Activated CD4-positive, alpha-beta memory T cell treated with anti-CD3 and anti-CD28 coated beads, Interleukin-2, amount 10 ng/mL, durations not matched to agents 7 days and 5 days (primary cell): ENCODE measurements around the gene LDB2. TPM values are rescaled to one million over a fixed set of nuclear protein-coding genes. Genes with fewer than 3 reads are reported as not detected.

Experiments
- CTCF ChIA-PET: fragments of 350-600 bp; sonication (Branson Sonifier 250); formaldehyde crosslinking; loops from one replicate; lab custom pipeline; 2021; ENCODE audit warnings: antibody characterized with exemption, inconsistent platforms; lab: Charles Lee
- POLR2A ChIA-PET: fragments of 350-600 bp; sonication (Branson Sonifier 250); formaldehyde crosslinking; loops from one replicate; lab custom pipeline; 2021; ENCODE audit warnings: antibody characterized with exemption; lab: Charles Lee
- DNase-seq: peaks from one replicate; pipeline ENCODE4 v3.0.0-alpha.2; 2020
- H3K27ac Mint-ChIP-seq: one replicate; pipeline ENCODE4 v1.8.0; 2021; ENCODE audit warnings: mild to moderate bottlenecking, mixed read lengths
- H3K27me3 Mint-ChIP-seq: one replicate; pipeline ENCODE4 v1.8.0; 2021; ENCODE audit warnings: mixed read lengths
- H3K36me3 Mint-ChIP-seq: one replicate; pipeline ENCODE4 v1.8.0; 2021; ENCODE audit warnings: low read depth, mixed read lengths
- H3K4me1 Mint-ChIP-seq: one replicate; pipeline ENCODE4 v1.8.0; 2021; ENCODE audit warnings: mixed read lengths
- H3K4me3 Mint-ChIP-seq: one replicate; pipeline ENCODE4 v1.8.0; 2021; ENCODE audit warnings: mild to moderate bottlenecking, mixed read lengths
- H3K9me3 Mint-ChIP-seq: one replicate; pipeline ENCODE4 v1.8.0; 2021; ENCODE audit warnings: mixed read lengths
- total RNA-seq, 2 experiments: library from RNA; stranded (reverse); gene quantifications; one replicate each; pipeline ENCODE4 v1.2.3, GENCODE V29; 2021

LDB2 gene
- total RNA-seq, 2 experiments from 2014 or later: not detected

DNA sequence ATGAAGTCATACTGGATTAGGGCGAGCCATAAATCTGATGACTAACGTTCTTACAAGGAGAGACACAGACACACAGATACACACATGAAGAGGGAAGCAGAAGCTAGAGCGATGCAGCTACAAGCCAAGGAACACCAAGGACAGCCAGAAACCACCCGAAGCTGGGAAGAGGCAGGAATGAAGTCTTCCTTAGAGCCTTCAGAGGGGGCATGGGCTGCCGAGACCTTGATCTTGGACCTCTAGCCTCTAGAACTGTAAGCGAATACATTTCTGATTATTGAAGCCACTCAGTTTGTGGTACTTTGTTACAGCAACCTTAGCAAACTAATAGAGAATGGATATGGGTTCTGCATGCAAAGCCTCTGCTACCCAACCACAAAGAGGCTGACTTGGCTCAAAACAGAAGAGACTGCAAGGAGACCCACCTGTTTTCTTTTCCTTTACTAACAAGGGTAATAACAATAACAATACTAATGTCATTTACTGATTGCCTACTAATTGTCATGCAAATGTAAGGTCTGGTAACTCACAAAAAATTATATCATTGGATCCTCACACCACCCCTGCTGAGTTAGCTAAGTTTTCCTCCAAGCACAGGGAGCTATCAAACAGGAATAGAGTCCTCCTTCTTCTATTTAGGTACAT, 10.1 kb upstream of the LDB2 start:
- CTCF ChIA-PET: no interaction called here
- Mint-ChIP-seq H3K27me3 (no peaks in the 10 kb centered on the region), H3K27ac (no peak overlapping the region), H3K36me3 (no peaks in the 10 kb centered on the region), H3K4me1 (no peaks in the 10 kb centered on the region), H3K4me3 (no peak overlapping the region), H3K9me3 (no peaks in the 10 kb centered on the region)
- no peak for DNase-seq
- POLR2A ChIA-PET: no interaction called here

DNA sequence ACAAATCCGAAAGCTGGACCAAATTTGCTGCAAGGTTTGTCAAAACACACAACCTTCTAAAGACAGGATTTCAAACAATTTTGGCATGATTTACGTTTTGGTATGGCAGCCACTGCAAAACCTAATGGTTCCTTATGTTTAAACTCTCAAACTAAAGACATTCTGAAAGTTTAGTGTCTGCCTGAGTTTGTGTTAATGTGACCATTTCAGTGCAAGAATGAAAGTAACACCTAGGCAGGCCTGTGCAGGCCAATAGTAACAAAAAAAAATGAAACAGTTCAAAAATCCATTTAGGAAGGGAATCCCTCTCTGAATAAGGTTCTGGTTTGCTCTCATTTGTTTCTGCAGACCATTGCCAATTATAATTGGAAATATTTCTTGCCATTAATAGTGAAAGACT, 1.9 kb upstream of the LDB2 start:
- Mint-ChIP-seq H3K27ac (no peak overlapping the region), H3K36me3 (no peaks in the 10 kb centered on the region), H3K27me3 (peaks cover 2% of the 10 kb centered on the region), H3K9me3 (no peaks in the 10 kb centered on the region), H3K4me1 (no peaks in the 10 kb centered on the region), H3K4me3 (no peak overlapping the region)
- CTCF ChIA-PET: no interaction called here
- DNase-seq: no peak
- POLR2A ChIA-PET: no interaction called here

DNA sequence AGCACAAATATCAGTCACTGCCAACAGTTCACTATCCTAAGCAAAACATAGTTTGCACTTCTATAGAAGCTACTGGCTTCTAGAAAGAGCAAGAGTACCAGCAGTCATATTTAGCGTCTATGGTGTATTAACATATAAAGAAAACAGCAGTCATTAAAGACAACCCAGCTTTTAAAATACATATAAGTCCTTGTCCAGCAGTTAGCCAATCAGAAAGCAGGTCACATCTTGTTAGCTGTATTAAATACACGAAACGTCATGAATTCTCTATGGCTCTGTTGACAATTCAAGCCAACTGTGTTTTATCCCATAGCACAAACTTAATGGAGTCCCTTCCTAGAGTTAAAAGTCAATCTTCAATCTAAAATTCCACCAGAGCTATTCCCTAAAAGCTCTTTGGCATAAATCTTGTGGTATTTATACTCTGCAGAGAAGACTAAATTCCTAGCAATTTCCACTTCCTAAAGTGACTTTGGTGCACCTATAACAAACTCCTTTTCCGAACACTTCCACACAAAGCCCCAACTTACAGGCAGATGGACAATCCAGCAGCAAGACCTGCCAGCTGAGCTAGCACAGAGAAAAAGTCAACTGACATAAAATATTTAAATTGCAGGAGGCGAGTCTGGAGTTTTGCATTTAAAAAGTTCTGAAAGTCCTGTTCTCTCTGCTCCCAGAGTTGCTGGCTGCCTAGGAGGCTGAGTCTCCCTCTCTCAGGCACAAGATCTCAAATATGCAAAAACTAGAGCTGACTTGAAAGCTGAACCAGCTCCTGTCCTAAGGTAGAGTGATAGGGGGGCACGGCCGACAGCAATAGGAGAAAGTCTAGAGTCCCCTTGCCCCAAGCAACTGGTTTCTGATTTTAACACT, 1.3 kb downstream of the LDB2 start:
- H3K27ac Mint-ChIP-seq: no peak overlapping the region
- no peaks in the 10 kb centered on the region for H3K36me3 Mint-ChIP-seq
- H3K27me3 Mint-ChIP-seq: peaks cover 2% of the 10 kb centered on the region
- DNase-seq: no peak
- CTCF ChIA-PET: interaction anchor here (1.7 kb wide), 1 partner anchor 20 kb away, joined by 3 read pairs; no protein-coding TSS in a partner anchor
- POLR2A ChIA-PET: no interaction called here
- H3K4me3 Mint-ChIP-seq: no peak overlapping the region
- no peaks in the 10 kb centered on the region for H3K9me3 Mint-ChIP-seq
- H3K4me1 Mint-ChIP-seq: peaks cover 8% of the 10 kb centered on the region

DNA sequence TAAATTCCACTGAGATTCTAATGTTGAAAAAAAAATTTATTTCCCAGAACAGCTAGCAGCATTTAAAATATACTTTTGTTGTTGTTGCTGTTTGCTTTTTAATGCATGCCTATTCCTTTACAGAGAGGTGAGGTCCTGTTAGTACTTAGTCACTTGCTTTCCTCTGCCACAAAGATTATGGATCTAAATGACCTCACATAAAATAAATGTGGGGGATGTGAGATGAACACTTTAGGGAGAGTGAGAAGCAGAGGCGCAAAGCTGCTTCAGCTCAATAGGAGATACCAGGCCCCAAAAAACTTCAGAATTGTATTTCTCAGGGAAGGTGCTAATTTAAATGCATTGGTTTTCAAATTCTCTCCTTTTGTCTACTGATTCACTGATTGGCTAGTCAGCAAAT, 4.0 kb downstream of the LDB2 start:
- H3K9me3 Mint-ChIP-seq: no peaks in the 10 kb centered on the region
- H3K27ac Mint-ChIP-seq: no peak overlapping the region
- H3K4me1 Mint-ChIP-seq: peaks cover 19% of the 10 kb centered on the region
- no peaks in the 10 kb centered on the region for H3K36me3 Mint-ChIP-seq
- no peak overlapping the region for H3K4me3 Mint-ChIP-seq
- ChIA-PET POLR2A (no interaction called here), CTCF (interaction anchor here (1.0 kb wide), 1 partner anchor 22 kb away, joined by 3 read pairs; no protein-coding TSS in a partner anchor)
- H3K27me3 Mint-ChIP-seq: peaks cover 2% of the 10 kb centered on the region
- DNase-seq: no peak

DNA sequence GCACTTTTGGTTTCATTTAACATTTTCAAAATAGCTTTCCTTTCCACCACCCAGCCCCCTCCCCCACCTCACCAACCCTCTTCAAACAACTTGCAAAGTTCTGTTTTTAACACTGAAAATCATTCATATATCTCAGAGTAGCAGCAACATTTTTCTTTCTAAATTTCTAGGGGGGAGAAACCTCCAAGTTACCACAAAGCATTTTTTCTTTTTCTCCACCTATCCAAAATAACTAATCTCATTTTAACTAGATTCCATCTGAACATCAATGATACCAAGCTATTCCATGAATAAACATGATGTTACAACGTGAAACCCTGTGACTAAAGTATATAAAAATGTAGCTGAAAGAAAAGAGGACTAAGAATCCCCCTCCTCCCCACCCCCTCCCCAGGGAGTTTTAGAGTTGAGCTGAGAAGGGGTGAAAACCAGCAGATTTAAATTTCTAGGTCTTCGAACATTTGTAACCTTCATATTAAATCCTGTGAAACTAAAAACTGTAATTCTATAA, 5.2 kb downstream of the LDB2 start:
- Mint-ChIP-seq H3K4me3 (no peak overlapping the region), H3K4me1 (peaks cover 19% of the 10 kb centered on the region), H3K27ac (no peak overlapping the region), H3K27me3 (no peaks in the 10 kb centered on the region), H3K36me3 (no peaks in the 10 kb centered on the region), H3K9me3 (no peaks in the 10 kb centered on the region)
- ChIA-PET POLR2A (no interaction called here), CTCF (interaction anchor here (0.6 to 0.8 kb wide), 3 partner anchors 24 to 1256 kb away, joined by 3 to 4 read pairs (median 4); no protein-coding TSS in a partner anchor)
- DNase-seq: no peak

DNA sequence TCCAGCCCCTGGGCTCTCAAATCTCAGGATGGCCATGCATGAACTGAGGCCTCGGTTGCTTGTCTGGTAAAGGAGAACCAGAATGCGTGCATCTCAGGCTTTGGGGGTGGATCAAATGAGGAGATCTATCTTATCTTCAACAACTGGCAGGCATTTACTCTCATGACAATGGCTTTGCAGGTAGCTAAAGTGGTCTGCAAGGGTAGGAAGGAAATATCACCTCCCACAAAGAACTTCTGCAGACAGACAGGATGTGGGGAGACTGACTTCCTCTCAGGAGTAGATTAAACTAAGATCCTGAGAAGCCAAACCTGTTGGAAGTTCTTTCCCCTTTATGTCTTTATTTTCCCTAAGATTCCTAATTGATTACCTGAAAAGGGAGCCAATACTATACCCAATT, 7.8 kb downstream of the LDB2 start:
- no peaks in the 10 kb centered on the region for H3K27me3 Mint-ChIP-seq
- POLR2A ChIA-PET: no interaction called here
- CTCF ChIA-PET: no interaction called here
- peaks cover 19% of the 10 kb centered on the region for H3K4me1 Mint-ChIP-seq
- no peak for DNase-seq
- H3K36me3 Mint-ChIP-seq: no peaks in the 10 kb centered on the region
- H3K9me3 Mint-ChIP-seq: no peaks in the 10 kb centered on the region
- no peak overlapping the region for H3K27ac Mint-ChIP-seq
- H3K4me3 Mint-ChIP-seq: no peak overlapping the region

DNA sequence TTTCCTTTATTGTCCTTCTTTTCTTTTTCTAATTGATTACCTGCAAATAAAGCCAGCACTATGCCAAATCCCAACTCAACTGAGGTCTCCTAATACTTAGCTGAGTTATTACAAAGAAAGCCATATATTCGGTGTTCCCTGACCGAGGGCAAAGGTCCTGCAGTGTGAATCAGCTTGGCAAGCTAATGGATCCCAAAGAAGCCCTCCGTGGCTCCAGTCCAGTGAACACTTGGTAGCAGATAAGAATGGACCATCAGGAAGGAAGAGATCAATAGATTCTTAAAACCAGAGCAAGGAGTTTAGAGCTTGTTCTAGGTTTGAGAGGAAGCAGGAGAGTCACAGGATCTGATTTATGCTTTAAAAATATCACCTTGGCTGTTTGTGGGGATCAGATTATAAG, 8.5 kb downstream of the LDB2 start:
- H3K27ac Mint-ChIP-seq: no peak overlapping the region
- no peaks in the 10 kb centered on the region for H3K27me3 Mint-ChIP-seq
- POLR2A ChIA-PET: no interaction called here
- no peaks in the 10 kb centered on the region for H3K36me3 Mint-ChIP-seq
- H3K4me3 Mint-ChIP-seq: no peak overlapping the region
- H3K4me1 Mint-ChIP-seq: peaks cover 19% of the 10 kb centered on the region
- DNase-seq: no peak
- no peaks in the 10 kb centered on the region for H3K9me3 Mint-ChIP-seq
- CTCF ChIA-PET: no interaction called here

DNA sequence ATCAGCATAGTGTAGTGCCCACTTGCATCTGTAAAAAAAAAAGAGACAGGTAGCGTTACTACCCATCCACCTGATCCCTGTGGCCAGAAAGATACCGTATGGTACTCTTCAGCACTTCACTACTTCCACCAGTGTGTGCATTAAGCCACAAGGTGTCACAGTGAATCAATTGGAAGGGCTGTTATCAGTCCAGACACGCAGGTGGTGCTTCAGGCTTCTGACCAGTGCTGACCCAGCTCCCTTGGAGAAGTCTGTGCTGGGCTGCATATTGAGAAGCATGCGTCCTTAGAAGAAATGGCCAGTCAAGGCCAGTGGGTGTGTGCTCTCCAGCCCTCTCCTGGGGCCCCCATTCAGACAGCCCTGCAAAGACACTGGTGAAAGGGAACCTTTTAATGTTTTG, 10.6 kb downstream of the LDB2 start:
- CTCF ChIA-PET: no interaction called here
- Mint-ChIP-seq H3K9me3 (no peaks in the 10 kb centered on the region), H3K4me1 (peaks cover 11% of the 10 kb centered on the region), H3K27ac (no peak overlapping the region), H3K4me3 (no peak overlapping the region), H3K27me3 (no peaks in the 10 kb centered on the region), H3K36me3 (no peaks in the 10 kb centered on the region)
- no peak for DNase-seq
- POLR2A ChIA-PET: no interaction called here

DNA sequence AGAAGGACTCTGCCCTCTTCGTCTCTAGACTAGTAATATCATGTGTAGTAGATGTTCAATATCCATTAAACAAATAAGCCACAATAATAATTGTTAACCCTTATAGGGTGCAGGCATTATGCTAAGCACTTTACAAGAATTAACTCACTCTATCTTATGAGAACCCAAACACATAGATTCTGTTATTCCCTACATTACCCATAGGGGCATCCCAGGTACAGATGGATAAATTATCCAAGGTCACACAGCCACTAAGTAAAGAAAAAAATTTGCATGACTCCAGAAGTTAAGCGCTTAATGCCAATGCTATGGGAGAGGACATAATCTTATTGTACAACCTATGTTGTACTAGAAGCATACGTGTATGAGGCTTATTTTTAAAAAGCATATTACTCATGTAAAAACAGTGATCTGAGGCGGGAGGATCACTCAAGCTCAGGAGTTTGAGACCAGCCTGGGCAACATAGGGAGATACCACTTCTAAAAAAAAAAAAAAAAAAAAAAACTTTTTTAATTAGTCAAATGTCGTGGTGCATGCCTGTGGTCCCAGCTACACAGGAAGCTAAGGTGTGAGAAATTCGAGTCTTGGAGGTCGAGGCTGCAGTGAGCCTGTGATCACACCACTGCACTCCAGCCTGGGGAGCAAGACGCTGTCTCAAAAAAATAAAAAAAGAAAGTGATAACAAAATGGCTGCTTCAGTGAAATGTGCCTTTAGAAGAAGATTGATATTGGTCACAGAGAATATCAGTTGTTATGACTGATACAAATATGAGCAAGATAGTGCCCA, 13.6 kb downstream of the LDB2 start:
- Mint-ChIP-seq H3K9me3 (no peaks in the 10 kb centered on the region), H3K27me3 (no peaks in the 10 kb centered on the region), H3K4me3 (no peak overlapping the region), H3K4me1 (peaks cover under 1% of the 10 kb centered on the region), H3K36me3 (no peaks in the 10 kb centered on the region), H3K27ac (no peak overlapping the region)
- CTCF ChIA-PET: no interaction called here
- POLR2A ChIA-PET: no interaction called here
- no peak for DNase-seq

DNA sequence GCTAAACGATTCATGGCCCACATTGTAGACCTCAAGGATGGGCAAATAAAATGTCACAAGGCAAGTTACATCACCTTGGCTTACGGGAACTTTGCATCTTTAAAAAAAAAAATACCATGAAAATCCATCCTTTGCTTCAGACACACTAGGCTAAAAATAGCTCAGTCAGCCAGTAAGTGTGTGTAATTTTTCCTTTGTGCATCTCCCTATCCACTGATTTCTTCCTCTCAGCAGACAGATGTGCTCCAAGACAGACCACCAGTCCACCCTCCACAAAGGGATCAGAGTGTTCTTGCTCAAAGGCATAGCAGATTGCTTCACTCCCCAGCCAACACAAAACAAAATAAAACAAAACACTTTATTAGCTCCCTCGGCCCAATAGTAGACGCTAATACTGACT, 14.6 kb downstream of the LDB2 start:
- ChIA-PET POLR2A (no interaction called here), CTCF (no interaction called here)
- Mint-ChIP-seq H3K36me3 (no peaks in the 10 kb centered on the region), H3K9me3 (no peaks in the 10 kb centered on the region), H3K27ac (no peak overlapping the region), H3K27me3 (no peaks in the 10 kb centered on the region), H3K4me1 (no peaks in the 10 kb centered on the region), H3K4me3 (no peak overlapping the region)
- DNase-seq: no peak

DNA sequence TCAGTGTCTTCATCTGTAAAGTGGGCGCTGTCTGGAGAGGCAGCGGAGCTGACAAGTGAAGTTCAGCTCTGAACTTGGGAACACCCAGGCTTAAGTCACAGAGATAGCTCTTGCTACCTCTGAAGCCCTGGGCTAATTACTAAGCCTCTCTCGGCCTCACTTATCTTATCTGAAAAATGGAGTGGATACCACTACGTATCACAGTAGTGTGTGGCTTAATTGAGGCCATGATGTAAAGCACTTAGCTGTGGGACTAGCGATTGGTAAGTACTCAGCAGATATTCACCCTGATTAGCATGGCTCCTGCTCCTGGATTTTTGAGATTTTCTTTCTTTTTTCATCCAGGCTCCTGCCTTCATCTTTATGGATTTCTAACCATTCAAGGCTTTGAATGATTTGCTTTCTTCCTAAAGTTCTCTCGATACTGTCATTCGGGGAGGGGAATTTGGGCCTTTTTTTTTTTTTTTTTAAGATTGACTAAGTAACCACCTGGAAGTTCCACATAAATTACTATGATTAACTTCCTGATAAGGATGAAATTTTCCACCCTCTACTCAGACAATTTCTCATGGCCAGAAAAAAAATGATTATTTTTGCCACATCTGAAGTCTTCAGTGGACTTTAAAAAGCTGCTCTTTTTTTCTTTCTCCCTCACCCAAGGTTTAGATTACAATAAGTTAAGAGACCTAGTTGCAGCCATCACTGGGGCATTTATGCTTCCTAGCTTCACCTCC, 17.1 kb downstream of the LDB2 start:
- Mint-ChIP-seq H3K27ac (no peak overlapping the region), H3K27me3 (no peaks in the 10 kb centered on the region), H3K4me1 (no peaks in the 10 kb centered on the region), H3K9me3 (no peaks in the 10 kb centered on the region), H3K4me3 (no peak overlapping the region), H3K36me3 (no peaks in the 10 kb centered on the region)
- ChIA-PET CTCF (no interaction called here), POLR2A (no interaction called here)
- no peak for DNase-seq

DNA sequence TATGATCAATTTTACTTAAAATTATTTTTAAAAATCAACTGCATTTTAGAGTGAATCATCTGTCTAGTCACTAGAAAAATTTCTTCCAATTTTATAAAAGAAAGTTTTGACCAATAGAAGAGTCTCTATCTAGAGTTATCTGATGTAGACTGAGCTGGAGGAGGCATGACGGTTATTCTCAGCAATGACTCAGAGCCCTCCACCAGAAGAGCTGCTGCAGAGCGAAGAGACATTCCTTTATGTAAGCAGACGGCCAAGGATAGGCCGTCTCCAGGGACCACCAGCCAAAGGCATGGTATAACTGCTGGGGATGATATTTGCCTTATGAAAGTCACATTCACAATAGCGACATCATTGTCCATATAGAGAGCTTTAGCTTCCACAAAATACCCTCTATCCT, 23.0 kb downstream of the LDB2 start:
- H3K36me3 Mint-ChIP-seq: no peaks in the 10 kb centered on the region
- H3K27ac Mint-ChIP-seq: no peak overlapping the region
- POLR2A ChIA-PET: no interaction called here
- no peaks in the 10 kb centered on the region for H3K27me3 Mint-ChIP-seq
- H3K4me3 Mint-ChIP-seq: no peak overlapping the region
- DNase-seq: no peak
- H3K9me3 Mint-ChIP-seq: no peaks in the 10 kb centered on the region
- no peaks in the 10 kb centered on the region for H3K4me1 Mint-ChIP-seq
- CTCF ChIA-PET: no interaction called here
